OCI-LY1 (cell line): Measurements from ENCODE around the gene SIK3.

Experiments used
- H2AFZ ChIP-seq: fragments of 200-600 bp; sonication (generic), shearing (Covaris generic); 2 replicates; pipeline ENCODE4 v1.6.0; 2014; ENCODE audit warnings: antibody characterized with exemption, mild to moderate bottlenecking, low read length
- H3F3A ChIP-seq: fragments of 200-600 bp; sonication (generic), shearing (Covaris generic); 2 replicates; pipeline ENCODE4 v1.6.0; 2014; ENCODE audit warnings: mild to moderate bottlenecking, antibody characterized with exemption, low read length, moderate library complexity; ENCODE audit not compliant: insufficient read depth
- H3K27ac ChIP-seq: fragments of 200-600 bp; sonication (generic); 2 replicates; pipeline ENCODE4 v1.5.1; 2014; ENCODE audit warnings: low read length, mixed run types, mild to moderate bottlenecking, low read depth; ENCODE audit not compliant: poor library complexity, severe bottlenecking
- H3K27me3 ChIP-seq: fragments of 200-600 bp; sonication (generic); 2 replicates; pipeline ENCODE4 v1.6.0; 2014; ENCODE audit warnings: antibody characterized with exemption, mild to moderate bottlenecking, low read length, moderate library complexity; ENCODE audit not compliant: insufficient read depth
- H3K36me3 ChIP-seq: fragments of 200-600 bp; sonication (generic); 2 replicates; pipeline ENCODE4 v1.6.1; 2014; ENCODE audit warnings: mild to moderate bottlenecking, antibody characterized with exemption, low read length, moderate library complexity, mixed read lengths; ENCODE audit not compliant: insufficient read depth
- H3K4me1 ChIP-seq: fragments of 200-600 bp; sonication (generic); 2 replicates; pipeline ENCODE4 v1.5.1; 2014; ENCODE audit warnings: mild to moderate bottlenecking, low read length, moderate library complexity; ENCODE audit not compliant: insufficient read depth, severe bottlenecking
- H3K4me2 ChIP-seq: fragments of 200-600 bp; sonication (generic), shearing (Covaris generic); 2 replicates; pipeline ENCODE4 v1.6.1; 2014; ENCODE audit warnings: low read length
- H3K4me3 ChIP-seq: fragments of 200-600 bp; sonication (generic); 2 replicates; pipeline ENCODE4 v1.5.1; 2014; ENCODE audit warnings: low read length, low read depth, mild to moderate bottlenecking, mixed read lengths; ENCODE audit not compliant: poor library complexity, severe bottlenecking
- H3K79me2 ChIP-seq: fragments of 200-600 bp; shearing (Covaris generic); 2 replicates; pipeline ENCODE4 v1.6.1; 2016; ENCODE audit warnings: mixed run types, low read length, mixed read lengths; ENCODE audit not compliant: insufficient read depth
- H3K9ac ChIP-seq: fragments of 200-600 bp; sonication (generic), shearing (Covaris generic); 2 replicates; pipeline ENCODE4 v1.6.1; 2014; ENCODE audit warnings: mild to moderate bottlenecking, low read length, mixed read lengths
- H3K9me2 ChIP-seq: fragments of 200-600 bp; sonication (generic), shearing (Covaris generic); 2 replicates; pipeline ENCODE4 v1.6.1; 2014; ENCODE audit warnings: low read depth, mild to moderate bottlenecking, low read length, mixed read lengths
- H3K9me3 ChIP-seq: fragments of 200-600 bp; shearing (Covaris generic); 2 replicates; pipeline ENCODE4 v1.6.1; 2014; ENCODE audit warnings: low read length, mixed read lengths
- H4K20me1 ChIP-seq: fragments of 200-600 bp; sonication (generic), shearing (Covaris generic); 2 replicates; pipeline ENCODE4 v1.6.0; 2016; ENCODE audit warnings: mild to moderate bottlenecking, low read length; ENCODE audit not compliant: insufficient read depth
- EZH2 ChIP-seq: fragments of 200-600 bp; sonication (generic), shearing (Covaris generic); IDR thresholded peaks from 2 replicates; pipeline ENCODE4 v1.8.0; 2017; ENCODE audit warnings: borderline replicate concordance, mixed run types, mild to moderate bottlenecking, antibody characterized with exemption, low read length, moderate library complexity, mixed read lengths
- TF ChIP-seq, protein P1 (sequence below): fragments of 200-600 bp; sonication (generic), shearing (Covaris generic); IDR thresholded peaks from 2 replicates; pipeline ENCODE4 v1.5.1; 2017; ENCODE audit warnings: mild to moderate bottlenecking, antibody characterized with exemption, low read length, moderate library complexity, mixed read lengths

Gene SIK3

GRCh38 chr11:116906479-116906878, 191.7 kb downstream of the SIK3 start:
- Histone ChIP-seq H3K79me2 (no peaks in the 10 kb centered on the region; the same call in none of the 2 replicates), H2AFZ (no peak overlapping the region), H4K20me1 (no peaks in the 10 kb centered on the region), H3K27ac (no peak overlapping the region), H3K4me1 (peaks cover 9% of the 10 kb centered on the region), H3K4me2 (no peak overlapping the region), H3F3A (no peaks in the 10 kb centered on the region), H3K9me3 (no peaks in the 10 kb centered on the region), H3K36me3 (peaks cover 16% of the 10 kb centered on the region; the same call in 1 of the 2 replicates), H3K9me2 (no peaks in the 10 kb centered on the region), H3K4me3 (no peak overlapping the region), H3K27me3 (no peaks in the 10 kb centered on the region), H3K9ac (no peak overlapping the region)
- TF ChIP-seq, protein P1, sequence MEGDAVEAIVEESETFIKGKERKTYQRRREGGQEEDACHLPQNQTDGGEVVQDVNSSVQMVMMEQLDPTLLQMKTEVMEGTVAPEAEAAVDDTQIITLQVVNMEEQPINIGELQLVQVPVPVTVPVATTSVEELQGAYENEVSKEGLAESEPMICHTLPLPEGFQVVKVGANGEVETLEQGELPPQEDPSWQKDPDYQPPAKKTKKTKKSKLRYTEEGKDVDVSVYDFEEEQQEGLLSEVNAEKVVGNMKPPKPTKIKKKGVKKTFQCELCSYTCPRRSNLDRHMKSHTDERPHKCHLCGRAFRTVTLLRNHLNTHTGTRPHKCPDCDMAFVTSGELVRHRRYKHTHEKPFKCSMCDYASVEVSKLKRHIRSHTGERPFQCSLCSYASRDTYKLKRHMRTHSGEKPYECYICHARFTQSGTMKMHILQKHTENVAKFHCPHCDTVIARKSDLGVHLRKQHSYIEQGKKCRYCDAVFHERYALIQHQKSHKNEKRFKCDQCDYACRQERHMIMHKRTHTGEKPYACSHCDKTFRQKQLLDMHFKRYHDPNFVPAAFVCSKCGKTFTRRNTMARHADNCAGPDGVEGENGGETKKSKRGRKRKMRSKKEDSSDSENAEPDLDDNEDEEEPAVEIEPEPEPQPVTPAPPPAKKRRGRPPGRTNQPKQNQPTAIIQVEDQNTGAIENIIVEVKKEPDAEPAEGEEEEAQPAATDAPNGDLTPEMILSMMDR = no peak
- TF ChIP-seq EZH2 = no peak

DNA sequence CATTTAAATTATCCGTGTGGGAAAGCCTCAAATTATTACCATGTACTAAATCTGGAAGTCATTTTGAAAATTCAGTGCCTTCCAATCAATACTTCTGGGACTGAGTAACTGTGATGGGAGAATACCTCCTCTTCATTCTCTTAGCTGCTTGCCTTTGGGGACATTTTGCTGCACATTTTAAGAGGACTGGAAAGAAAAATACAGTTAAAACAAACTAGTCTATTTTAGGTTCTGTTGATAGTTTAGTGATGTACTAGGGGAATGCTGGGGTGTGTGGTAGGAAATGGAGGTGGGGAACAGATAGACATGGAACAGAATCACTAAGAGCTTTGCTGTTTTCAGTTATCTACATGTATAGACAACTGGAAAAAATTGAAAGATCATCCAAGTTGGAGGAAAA, 195.1 kb downstream of the SIK3 start:
- H3F3A ChIP-seq = no peaks in the 10 kb centered on the region
- no peak overlapping the region for H2AFZ ChIP-seq
- peaks cover 36% of the 10 kb centered on the region for H3K36me3 ChIP-seq
- H4K20me1 ChIP-seq = no peaks in the 10 kb centered on the region
- H3K9me2 ChIP-seq = no peaks in the 10 kb centered on the region
- H3K4me3 ChIP-seq = no peak overlapping the region
- TF ChIP-seq, protein P1 = no peak
- 0 out of 2 replicates have a peak, but pooled peaks cover 3% of the 10 kb centered on the region for H3K9me3 ChIP-seq
- no peaks in the 10 kb centered on the region for H3K79me2 ChIP-seq
- no peak overlapping the region for H3K4me2 ChIP-seq
- H3K4me1 ChIP-seq = no peaks in the 10 kb centered on the region
- no peaks in the 10 kb centered on the region for H3K27me3 ChIP-seq
- H3K27ac ChIP-seq = no peak overlapping the region
- H3K9ac ChIP-seq = no peak overlapping the region

GRCh38 chr11:116901964-116902688, 196.1 kb downstream of the SIK3 start:
- Histone ChIP-seq H3K36me3 (peaks cover 38% of the 10 kb centered on the region), H3K9me3 (0 out of 2 replicates have a peak, but pooled peaks cover 3% of the 10 kb centered on the region), H4K20me1 (no peaks in the 10 kb centered on the region), H3K4me2 (no peak overlapping the region), H3K4me1 (no peaks in the 10 kb centered on the region), H3K79me2 (no peaks in the 10 kb centered on the region), H3K4me3 (no peak overlapping the region), H3K9ac (no peak overlapping the region), H3K9me2 (no peaks in the 10 kb centered on the region), H2AFZ (no peak overlapping the region), H3F3A (no peaks in the 10 kb centered on the region), H3K27me3 (no peaks in the 10 kb centered on the region), H3K27ac (no peak overlapping the region)
- TF ChIP-seq, protein P1 = no peak
- no peak for TF ChIP-seq EZH2
